ENCODE results near the gene TMEM131L.

TMEM131L gene

DNA sequence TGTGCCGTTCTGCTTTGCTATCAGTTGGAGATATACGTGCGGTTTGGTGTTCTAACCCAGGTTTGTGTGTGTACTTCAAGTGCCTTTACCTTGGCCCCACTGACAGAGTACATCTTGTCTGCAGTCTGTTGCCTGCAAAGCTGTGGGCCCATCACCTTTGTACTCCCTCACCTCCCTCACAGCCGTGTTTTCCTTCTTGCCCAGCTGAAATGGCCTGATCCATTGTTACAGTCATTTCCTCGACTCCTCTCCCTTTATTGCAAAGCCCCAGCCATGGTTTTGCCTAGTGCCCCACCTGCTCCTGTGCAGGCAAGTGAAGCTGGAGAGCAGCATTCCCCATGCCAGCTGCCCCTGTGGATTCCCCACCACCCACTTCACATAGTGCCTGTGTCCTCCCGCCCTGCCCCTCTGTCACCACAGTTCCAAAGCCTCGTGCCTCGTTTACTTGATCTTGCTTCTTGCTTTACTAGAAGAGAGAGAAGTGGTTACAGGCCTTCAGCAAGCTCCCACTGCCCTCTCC lies 162.7 kb downstream of the TMEM131L start:
- DNase-seq, result no peak

DNA sequence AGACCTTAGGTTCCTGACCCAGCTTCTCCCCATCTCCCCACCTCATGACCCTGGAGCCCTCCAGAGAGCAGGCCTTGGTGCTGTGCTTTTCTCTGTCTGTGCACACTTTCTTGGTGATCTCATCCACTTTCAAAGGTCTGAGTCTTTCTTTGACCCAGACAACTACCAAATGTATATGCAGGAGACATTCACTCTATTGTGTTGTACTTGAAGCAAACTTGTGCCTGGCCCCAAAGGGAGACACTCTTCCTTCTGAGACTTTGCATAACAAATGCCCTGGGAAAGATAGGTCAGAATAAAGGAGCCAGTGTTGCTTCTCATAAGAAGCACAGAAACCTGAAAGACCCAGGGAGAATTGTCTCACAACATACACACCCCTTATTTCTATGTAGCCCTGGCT lies 163.6 kb downstream of the TMEM131L start:
- DNase-seq, result no peak

- DNase-seq, result no peak
Measured at GRCh38 chr4:153634738-153635353, 168.7 kb downstream of the TMEM131L start.

GRCh38 chr4:153635846-153636245 lies 169.7 kb downstream of the TMEM131L start:
- no peak for DNase-seq

DNA sequence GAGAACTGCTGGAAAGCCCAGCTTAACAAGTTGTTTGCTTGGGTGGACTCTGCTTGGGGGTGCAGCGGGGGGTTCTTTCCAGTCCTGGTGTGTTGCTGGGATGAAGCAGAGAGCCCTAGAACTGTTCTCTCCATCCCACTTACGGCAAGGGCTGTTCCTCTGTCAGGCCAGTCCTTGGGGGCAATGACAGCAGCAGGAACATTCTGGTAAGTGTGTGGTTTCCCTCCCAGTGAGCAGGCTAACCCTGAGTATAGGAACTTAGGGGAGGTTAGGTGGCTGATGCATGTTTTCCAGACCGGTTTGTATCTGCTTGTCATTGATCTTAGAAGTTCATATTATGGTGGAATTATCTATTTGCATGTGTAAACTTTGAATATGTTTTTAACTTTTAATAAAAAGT lies 171.0 kb downstream of the TMEM131L start:
- no peak for DNase-seq

GRCh38 chr4:153638011-153638410 lies 171.9 kb downstream of the TMEM131L start:
- no peak for DNase-seq

- DNase-seq, result no peak
Measured at GRCh38 chr4:153638999-153639398, 172.8 kb downstream of the TMEM131L start.

DNA sequence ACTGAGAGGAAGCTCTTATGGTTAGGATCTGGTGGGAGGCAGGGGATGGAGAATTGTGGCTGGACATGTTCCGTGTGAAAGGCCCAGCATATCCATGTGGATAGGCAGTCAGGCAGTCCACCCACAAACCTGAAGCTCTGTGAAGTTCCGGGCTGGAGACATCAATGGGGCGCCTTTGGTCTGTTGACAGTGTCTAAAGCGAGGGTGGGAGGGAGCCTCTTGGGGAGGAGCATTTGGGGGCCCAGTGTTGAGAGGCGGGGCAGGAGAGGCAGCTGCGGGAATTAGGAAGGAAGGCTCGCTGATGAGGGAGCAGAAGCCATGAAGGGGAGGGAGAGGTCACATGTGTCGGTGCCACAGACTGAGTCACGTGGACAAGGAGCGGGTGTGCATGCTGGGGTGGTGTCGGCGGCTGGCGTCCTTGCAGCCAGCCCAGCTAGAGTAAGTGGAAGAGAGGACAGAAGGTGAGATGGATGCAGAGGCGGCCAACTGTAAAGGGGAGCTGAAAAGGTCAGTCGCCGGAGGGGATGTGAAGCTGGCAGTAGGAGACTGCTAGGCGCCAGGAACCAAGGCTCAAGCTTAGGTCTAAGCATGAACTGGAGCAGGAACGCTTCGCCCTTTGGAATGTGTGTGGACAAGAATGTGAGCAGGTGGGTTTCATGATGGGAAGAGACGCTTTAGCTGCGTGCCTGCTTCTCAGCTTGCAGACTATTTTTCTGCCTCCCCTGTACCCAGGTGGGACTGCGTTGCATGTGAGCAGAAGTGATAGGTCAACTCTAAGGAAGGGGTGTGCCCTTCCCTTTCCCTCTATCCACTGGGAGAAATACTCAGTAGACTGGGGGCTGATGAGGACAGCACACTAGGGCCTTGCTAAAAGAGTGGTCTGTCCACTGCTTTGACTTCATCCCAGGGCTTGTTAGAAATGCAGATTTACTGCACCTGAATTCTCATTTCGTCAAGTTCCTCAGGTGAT lies 174.0 kb downstream of the TMEM131L start:
- DNase-seq, result no peak

DNA sequence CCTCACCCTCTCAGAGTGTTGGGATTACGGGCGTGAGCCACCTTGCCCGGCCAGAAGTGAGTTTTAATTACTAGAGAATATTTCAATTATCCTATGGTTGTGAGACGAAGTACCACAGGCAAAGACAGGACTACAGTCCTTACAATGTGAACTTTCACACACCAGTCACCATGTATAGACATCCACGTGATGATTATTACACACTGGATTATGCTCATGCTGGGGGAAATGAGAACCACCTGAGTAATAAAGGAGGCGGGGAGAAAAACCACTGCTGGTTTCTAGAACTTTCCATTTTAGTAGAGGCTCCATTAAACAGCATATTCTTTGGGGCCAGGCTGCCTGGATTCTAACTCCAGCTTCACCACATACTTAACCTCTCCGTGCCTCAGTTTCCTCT lies 175.4 kb downstream of the TMEM131L start:
- DNase-seq, result no peak

GRCh38 chr4:153643406-153644383 lies 177.5 kb downstream of the TMEM131L start:
- DNase-seq, result peak; percentile 29

- no peak for DNase-seq
Measured at GRCh38 chr4:153645183-153645582, 179.0 kb downstream of the TMEM131L start.

DNA sequence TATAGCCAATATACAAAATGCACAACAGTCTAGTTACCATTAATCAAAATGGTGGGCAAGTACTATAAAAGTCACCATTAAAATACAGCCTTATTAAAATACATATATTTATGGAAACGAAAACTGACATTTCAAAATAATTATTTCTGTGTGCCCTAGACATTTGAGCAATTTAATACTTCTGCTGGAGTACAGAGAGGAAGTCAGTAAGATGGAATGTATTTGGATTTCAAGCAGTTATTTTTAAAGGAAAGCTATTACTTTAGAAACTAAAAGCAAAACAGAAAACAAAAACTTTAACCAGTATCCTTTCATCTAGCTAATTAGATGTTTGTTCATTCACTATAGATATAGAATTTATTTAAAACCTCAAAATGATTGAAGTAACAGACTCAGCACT lies 180.1 kb downstream of the TMEM131L start:
- DNase-seq, result no peak

- DNase-seq, result no peak
Measured at GRCh38 chr4:153646978-153647377, 180.8 kb downstream of the TMEM131L start.

- no peak for DNase-seq
Measured at GRCh38 chr4:153647975-153648374, 181.8 kb downstream of the TMEM131L start.

DNA sequence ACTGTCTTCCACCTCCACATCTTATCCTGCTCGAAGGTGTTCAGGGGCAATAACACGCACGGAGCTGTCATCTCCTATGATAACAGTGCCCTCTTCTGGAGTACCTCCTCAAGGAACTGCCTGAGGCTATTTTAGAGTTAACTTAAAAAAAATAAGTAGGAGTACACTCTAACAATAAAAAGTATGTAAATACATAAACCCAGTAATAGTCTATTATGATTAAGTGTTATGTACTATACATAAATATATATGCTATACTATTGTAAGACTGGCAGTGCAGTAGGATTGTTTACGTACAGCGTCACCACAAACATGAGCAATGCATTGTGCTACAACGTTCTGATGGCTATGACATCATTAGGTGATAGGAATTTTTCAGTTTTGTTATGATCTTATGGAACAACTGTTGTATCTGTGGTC lies 183.4 kb downstream of the TMEM131L start:
- no peak for DNase-seq

DNA sequence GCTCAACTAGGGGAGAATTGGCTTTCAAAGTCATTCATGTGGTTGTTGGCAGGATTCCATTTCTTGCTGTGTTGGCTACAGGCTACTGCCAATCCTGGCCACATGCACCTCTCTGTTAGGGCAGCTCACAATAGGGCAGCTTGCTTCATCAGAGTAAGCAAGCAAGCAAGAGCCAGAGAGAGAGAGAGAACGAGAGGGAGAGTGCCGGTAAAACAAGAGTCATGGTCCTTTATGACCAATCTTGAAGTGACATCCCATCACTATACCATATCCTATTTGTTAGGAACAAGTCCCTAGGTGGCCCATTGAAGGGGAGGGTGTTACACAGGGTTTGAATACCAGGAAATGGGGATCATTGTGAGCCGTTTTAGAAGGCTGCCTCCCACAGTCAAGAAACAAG lies 185.0 kb downstream of the TMEM131L start:
- no peak for DNase-seq

DNA sequence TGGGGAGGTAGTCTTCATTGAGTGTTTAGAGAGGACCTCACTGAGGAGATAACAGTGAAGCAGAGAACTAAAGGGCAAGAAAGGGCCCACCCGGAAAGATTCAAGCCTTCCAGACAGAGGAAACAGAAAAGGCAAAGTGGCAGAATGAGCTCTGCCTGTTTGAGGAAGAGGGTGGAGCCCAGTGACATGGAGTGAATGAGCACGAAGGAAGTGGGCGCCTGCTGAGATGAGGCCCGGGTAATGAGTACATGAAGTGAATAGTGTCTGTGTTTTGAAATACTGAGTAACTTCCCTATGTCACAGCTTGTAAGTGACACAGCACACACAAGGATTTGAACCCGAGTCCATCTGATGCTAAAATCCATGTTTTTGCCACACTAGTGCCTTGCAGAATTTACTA lies 185.4 kb downstream of the TMEM131L start:
- no peak for DNase-seq

DNA sequence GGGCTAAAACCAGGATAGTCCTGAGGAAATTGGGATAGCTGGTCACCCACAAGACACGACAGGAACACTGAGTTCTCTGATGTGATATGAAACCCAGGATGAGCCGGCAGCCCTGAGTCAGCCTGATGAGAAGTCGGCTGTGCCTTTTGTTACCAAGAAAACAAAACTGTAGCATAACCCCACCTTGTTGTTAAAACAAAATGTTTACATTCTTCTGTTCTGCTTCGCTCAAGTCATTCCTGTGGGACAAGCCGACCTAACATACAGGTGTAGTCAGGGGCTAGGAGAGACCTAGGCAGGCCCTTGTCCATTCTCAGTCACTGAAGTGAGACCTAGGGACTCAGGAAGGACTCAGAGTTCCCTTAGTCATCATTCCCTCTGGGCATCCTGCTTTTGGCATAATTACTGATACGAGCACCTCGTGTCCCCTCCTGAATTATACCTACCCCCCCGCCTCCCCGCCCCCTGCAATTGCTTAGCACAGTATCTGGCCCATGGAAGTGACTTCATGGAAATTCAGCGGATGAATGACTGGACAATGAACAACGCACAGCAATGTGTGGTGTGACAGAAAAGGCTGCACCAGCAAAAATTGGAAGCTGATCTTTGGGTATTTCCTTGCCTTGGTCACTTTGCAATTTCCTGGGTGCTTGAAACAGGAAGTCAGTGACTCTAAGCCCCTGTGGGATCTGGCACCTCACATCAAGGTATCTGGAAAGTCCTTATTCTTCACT lies 186.1 kb downstream of the TMEM131L start:
- DNase-seq, result no peak

DNA sequence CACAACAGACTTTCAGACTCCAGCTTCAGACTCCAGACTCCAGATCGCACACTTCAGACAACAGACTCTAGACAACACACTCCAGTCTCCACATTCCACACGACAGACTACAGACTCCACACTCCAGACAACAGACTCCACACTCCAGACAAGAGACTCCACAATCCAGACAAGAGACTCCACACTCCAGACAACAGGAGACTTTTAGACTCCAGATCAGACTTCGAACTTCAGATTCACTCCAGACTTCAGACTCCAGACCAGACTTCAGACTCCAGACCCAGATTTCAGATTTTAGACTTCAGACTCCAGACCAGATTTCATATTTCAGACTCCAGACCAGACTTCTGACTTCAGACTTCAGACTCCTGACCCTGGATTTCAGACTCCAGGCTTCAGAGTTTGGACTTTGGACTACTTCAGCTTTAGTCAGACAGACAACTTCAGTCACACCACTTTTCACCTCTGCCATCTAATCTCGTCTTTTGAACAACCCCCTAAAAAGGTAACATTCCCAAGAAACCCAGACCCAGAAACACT lies 188.9 kb downstream of the TMEM131L start:
- DNase-seq, result no peak

GRCh38 chr4:153655928-153656327 lies 189.8 kb downstream of the TMEM131L start:
- DNase-seq, result no peak

GRCh38 chr4:153661215-153661822 lies 195.2 kb downstream of the TMEM131L start:
- DNase-seq, result no peak

Measured in NCI-H1417 treated with DMSO at 0.1 percent for 48 hours (cell line).